ENCODE data around the gene GNS. TPM values are rescaled to one million over a fixed set of nuclear protein-coding genes. Genes with fewer than 3 reads are reported as not detected.

Gene GNS
- total RNA-seq, 1 experiment from 2014 or later = 74.9 TPM

DNA sequence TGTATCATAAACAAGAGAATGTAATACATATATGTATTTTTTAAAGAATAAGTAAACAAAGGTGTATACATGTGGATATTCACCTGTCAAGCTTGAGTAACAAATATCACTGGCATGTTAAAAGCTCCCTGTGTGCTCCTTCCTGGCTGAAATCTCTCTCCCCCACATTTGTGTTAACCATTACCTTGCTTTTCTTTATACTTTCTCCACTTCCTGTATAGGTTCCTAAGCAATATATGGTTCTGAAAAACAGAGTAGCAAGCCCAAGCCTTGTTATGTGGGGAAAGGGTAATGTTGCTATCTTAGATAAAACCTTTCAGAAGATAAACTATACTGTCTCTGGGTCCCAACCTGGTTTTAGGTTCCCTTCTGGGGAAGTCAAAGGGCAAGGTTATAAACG lies 32.9 kb upstream of the GNS start:
- ChIA-PET CTCF (no interaction called here), POLR2A (ENCODE audit: unreplicated experiment) (no interaction called here)
- Histone ChIP-seq H3K4me1 (replicated peaks; ENCODE audit: insufficient read depth) (peaks cover 42% of the 10 kb centered on the region), H3K27ac (no peak overlapping the region), H3K9me3 (ENCODE audit: insufficient read depth, low read depth) (peaks cover 4% of the 10 kb centered on the region; the same call in 1 of the 2 replicates), H3K4me3 (no peak overlapping the region), H3K36me3 (ENCODE audit: low read depth) (no peaks in the 10 kb centered on the region), H3F3A (ENCODE audit: insufficient read depth, low read depth) (peaks cover 34% of the 10 kb centered on the region), H3K4me2 (no peak overlapping the region), H3K27me3 (ENCODE audit: insufficient read depth, low read depth) (no peaks in the 10 kb centered on the region), H3K79me2 (ENCODE audit: low read depth) (peaks cover 10% of the 10 kb centered on the region; the same call in 1 of the 2 replicates), H3K9me2 (ENCODE audit: insufficient read depth) (no peaks in the 10 kb centered on the region), H2AFZ (no peak overlapping the region), H4K20me1 (ENCODE audit: insufficient read depth) (no peaks in the 10 kb centered on the region)
- DNase-seq = no peak
- intact Hi-C loops (cut with micrococcal nuclease; ENCODE audit: unreplicated experiment) = loop anchor here (10.0 kb wide), 3 partner anchors 247 to 1083 kb away; partner anchors contain the start of gene MSRB3
- BruUV-seq (replicated peaks) = no TSS peak
- TF ChIP-seq, protein P1, sequence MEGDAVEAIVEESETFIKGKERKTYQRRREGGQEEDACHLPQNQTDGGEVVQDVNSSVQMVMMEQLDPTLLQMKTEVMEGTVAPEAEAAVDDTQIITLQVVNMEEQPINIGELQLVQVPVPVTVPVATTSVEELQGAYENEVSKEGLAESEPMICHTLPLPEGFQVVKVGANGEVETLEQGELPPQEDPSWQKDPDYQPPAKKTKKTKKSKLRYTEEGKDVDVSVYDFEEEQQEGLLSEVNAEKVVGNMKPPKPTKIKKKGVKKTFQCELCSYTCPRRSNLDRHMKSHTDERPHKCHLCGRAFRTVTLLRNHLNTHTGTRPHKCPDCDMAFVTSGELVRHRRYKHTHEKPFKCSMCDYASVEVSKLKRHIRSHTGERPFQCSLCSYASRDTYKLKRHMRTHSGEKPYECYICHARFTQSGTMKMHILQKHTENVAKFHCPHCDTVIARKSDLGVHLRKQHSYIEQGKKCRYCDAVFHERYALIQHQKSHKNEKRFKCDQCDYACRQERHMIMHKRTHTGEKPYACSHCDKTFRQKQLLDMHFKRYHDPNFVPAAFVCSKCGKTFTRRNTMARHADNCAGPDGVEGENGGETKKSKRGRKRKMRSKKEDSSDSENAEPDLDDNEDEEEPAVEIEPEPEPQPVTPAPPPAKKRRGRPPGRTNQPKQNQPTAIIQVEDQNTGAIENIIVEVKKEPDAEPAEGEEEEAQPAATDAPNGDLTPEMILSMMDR (conservative IDR thresholded peaks at IDR 0.05) = no peak
- no peak for TF ChIP-seq EZH2 (IDR thresholded peaks at IDR 0.05; ENCODE audit: low read depth)

DNA sequence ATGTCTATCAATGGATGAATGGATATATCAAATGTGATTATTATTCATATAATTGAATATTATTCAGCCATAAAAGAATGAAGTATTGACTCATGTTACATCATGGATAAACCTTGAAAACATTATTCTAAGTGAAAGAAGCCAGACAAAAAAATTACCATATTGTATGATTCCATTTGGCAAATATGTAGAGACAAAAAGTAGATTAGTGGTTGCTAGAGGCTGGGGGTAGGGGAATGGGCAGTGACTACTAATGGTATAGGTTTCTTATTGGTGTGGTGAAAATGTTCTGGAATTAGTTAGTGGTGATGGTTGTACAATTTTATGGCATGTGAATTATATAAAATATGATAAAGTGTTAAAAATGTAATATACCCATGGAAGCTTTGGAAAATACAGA lies 31.8 kb upstream of the GNS start:
- Histone ChIP-seq H3F3A (ENCODE audit: insufficient read depth, low read depth) (peaks cover 25% of the 10 kb centered on the region), H2AFZ (no peak overlapping the region), H3K4me3 (no peak overlapping the region), H3K4me2 (no peak overlapping the region), H4K20me1 (ENCODE audit: insufficient read depth) (no peaks in the 10 kb centered on the region), H3K9me2 (ENCODE audit: insufficient read depth) (no peaks in the 10 kb centered on the region), H3K36me3 (ENCODE audit: low read depth) (no peaks in the 10 kb centered on the region), H3K27me3 (ENCODE audit: insufficient read depth, low read depth) (no peaks in the 10 kb centered on the region), H3K27ac (no peak overlapping the region), H3K79me2 (ENCODE audit: low read depth) (peaks cover 10% of the 10 kb centered on the region; the same call in 1 of the 2 replicates), H3K4me1 (replicated peaks; ENCODE audit: insufficient read depth) (peaks cover 33% of the 10 kb centered on the region), H3K9me3 (ENCODE audit: insufficient read depth, low read depth) (peaks cover 4% of the 10 kb centered on the region; the same call in 1 of the 2 replicates)
- no TSS peak for BruUV-seq (replicated peaks)
- intact Hi-C loops (cut with micrococcal nuclease; ENCODE audit: unreplicated experiment) = loop anchor here (10.0 kb wide), 3 partner anchors 246 to 1084 kb away; partner anchors contain the start of gene MSRB3
- ChIA-PET POLR2A (ENCODE audit: unreplicated experiment) (no interaction called here), CTCF (no interaction called here)
- TF ChIP-seq, protein P1 (conservative IDR thresholded peaks at IDR 0.05) = no peak
- TF ChIP-seq EZH2 (IDR thresholded peaks at IDR 0.05; ENCODE audit: low read depth) = no peak
- DNase-seq = no peak

DNA sequence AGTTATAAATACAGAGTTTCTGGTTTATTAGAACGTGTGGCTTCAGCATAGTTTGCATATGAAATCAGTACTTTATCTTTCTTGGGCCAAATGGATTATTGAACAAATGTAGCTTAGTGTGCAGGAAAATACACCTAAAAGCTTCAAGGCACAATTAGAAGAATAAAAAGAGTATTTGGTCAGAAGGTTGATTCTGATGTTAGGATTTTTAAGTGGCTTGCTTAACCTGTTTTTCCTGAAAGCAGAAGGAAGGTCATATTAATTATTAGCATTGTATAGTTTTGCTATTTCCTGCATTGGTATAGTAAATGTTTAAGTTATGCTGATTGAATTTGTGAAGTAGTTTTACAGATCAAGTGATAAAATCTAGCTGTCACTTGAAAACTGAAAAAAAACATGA lies 31.0 kb upstream of the GNS start:
- intact Hi-C loops (cut with micrococcal nuclease; ENCODE audit: unreplicated experiment) = loop anchor here (10.0 kb wide), 3 partner anchors 245 to 1085 kb away; partner anchors contain the start of gene MSRB3
- Histone ChIP-seq H3K9me2 (ENCODE audit: insufficient read depth) (no peaks in the 10 kb centered on the region), H3K79me2 (ENCODE audit: low read depth) (peaks cover 10% of the 10 kb centered on the region; the same call in 1 of the 2 replicates), H3K36me3 (ENCODE audit: low read depth) (no peaks in the 10 kb centered on the region), H3K4me3 (peak overlapping the region; percentile 16; the same call in 1 of the 2 replicates), H2AFZ (no peak overlapping the region), H3K27me3 (ENCODE audit: insufficient read depth, low read depth) (no peaks in the 10 kb centered on the region), H3K4me2 (peak overlapping the region; percentile 71), H3F3A (ENCODE audit: insufficient read depth, low read depth) (peaks cover 16% of the 10 kb centered on the region; the same call in 1 of the 2 replicates), H3K9me3 (ENCODE audit: insufficient read depth, low read depth) (peaks cover 4% of the 10 kb centered on the region; the same call in 1 of the 2 replicates), H3K4me1 (replicated peaks; ENCODE audit: insufficient read depth) (peaks cover 24% of the 10 kb centered on the region), H4K20me1 (ENCODE audit: insufficient read depth) (no peaks in the 10 kb centered on the region), H3K27ac (peak overlapping the region; percentile 43)
- peak in 1 of 2 experiments; percentile 72 for DNase-seq
- ChIA-PET CTCF (no interaction called here), POLR2A (ENCODE audit: unreplicated experiment) (no interaction called here)
- no peak for TF ChIP-seq EZH2 (IDR thresholded peaks at IDR 0.05; ENCODE audit: low read depth)
- TF ChIP-seq, protein P1 (conservative IDR thresholded peaks at IDR 0.05) = no peak
- BruUV-seq (replicated peaks) = no TSS peak

Measured in PC-9 (cell line).